ENCODE measurements around the gene TNFRSF12A. TPM values are rescaled to one million over a fixed set of nuclear protein-coding genes. Genes with fewer than 3 reads are reported as not detected.

TNFRSF12A gene
- polyA plus RNA-seq, 1 donor (not counting 4 experiments of a cell fraction or from before 2014, with no cell fraction given), result 147 TPM

- H3K4me2 ChIP-seq (ENCODE audit: control insufficient read depth, extremely low read depth, insufficient read depth, low read depth, low read length), result peak overlapping the region; percentile 62
- TF ChIP-seq EZH2 (IDR thresholded peaks at IDR 0.05; ENCODE audit: low read length), result no peak
Measured at GRCh38 chr16:3019594-3020246, 448 bp upstream of the TNFRSF12A start.

GRCh38 chr16:3020604-3021448 is 658 bp downstream of the TNFRSF12A start:
- dilution Hi-C loops (cut with MboI; ENCODE audit: extremely low pct_ligation_motif_present, low sequenced_read_pairs), result no loop called here
- TF ChIP-seq EZH2 (IDR thresholded peaks at IDR 0.05; ENCODE audit: low read length), result no peak
- no peak for TF ChIP-seq CTCF (optimal IDR thresholded peaks at IDR 0.05 in 1 of 3, IDR thresholded peaks at IDR 0.05 in 1 of 3, conservative IDR thresholded peaks at IDR 0.05 in 1 of 3; ENCODE audit: extremely low read depth in 1 of 3, insufficient read depth in 2 of 3, low read length in 3 of 3)

More at GRCh38 chr16:3019594-3020246, 448 bp upstream of the TNFRSF12A start:
- peak overlapping the region; percentile 10 for H3K27ac ChIP-seq (ENCODE audit: control insufficient read depth, insufficient read depth, low read length)
- H3K4me1 ChIP-seq (ENCODE audit: control insufficient read depth, extremely low read depth, insufficient read depth, low read length), result peaks cover 23% of the 10 kb centered on the region
- no peaks in the 10 kb centered on the region for H4K20me1 ChIP-seq (ENCODE audit: control insufficient read depth, extremely low read depth, insufficient read depth, low read length)
- no peak for DNase-seq (ENCODE audit: low read depth, low spot score)
- FAIRE-seq, result no peak
- dilution Hi-C loops (cut with MboI; ENCODE audit: extremely low pct_ligation_motif_present, low sequenced_read_pairs), result no loop called here
- peaks cover 4 to 14% of the 10 kb centered on the region in 2 experiments for H3K36me3 ChIP-seq (ENCODE audit: control insufficient read depth in 2 of 2, extremely low read depth in 1 of 2, insufficient read depth in 2 of 2, low read length in 2 of 2)
- no peaks in the 10 kb centered on the region for H3K9me3 ChIP-seq (ENCODE audit: control insufficient read depth, low read depth, low read length)
- H3K9ac ChIP-seq (ENCODE audit: control insufficient read depth, extremely low read depth, insufficient read depth, low read length), result peak overlapping the region; percentile 97
- H3K9me1 ChIP-seq (ENCODE audit: control insufficient read depth, extremely low read depth, insufficient read depth, low read length), result no peaks in the 10 kb centered on the region
- no peaks in the 10 kb centered on the region for H3K79me2 ChIP-seq (ENCODE audit: control insufficient read depth, insufficient read depth, low read length)
- peak overlapping the region; percentile 36 to 80 (median 57) for H3K4me3 ChIP-seq (ENCODE audit: control insufficient read depth in 2 of 3, extremely low read depth in 1 of 3, insufficient read depth in 2 of 3, low read depth in 1 of 3, low read length in 3 of 3)
- peak overlapping the region; percentile 83 for H2AFZ ChIP-seq (ENCODE audit: control insufficient read depth, low read length)
- no peaks in the 10 kb centered on the region for H3K27me3 ChIP-seq (ENCODE audit: control insufficient read depth, extremely low read depth, insufficient read depth, low read length)

More at GRCh38 chr16:3020604-3021448, 658 bp downstream of the TNFRSF12A start:
- Histone ChIP-seq H3K79me2 (ENCODE audit: control insufficient read depth, insufficient read depth, low read length) (no peaks in the 10 kb centered on the region), H4K20me1 (ENCODE audit: control insufficient read depth, extremely low read depth, insufficient read depth, low read length) (no peaks in the 10 kb centered on the region), H3K4me3 (ENCODE audit: control insufficient read depth in 2 of 3, extremely low read depth in 1 of 3, insufficient read depth in 2 of 3, low read depth in 1 of 3, low read length in 3 of 3) (peak overlapping the region; percentile 80 to 85 (median 84)), H3K27me3 (ENCODE audit: control insufficient read depth, extremely low read depth, insufficient read depth, low read length) (no peaks in the 10 kb centered on the region), H2AFZ (ENCODE audit: control insufficient read depth, low read length) (no peak overlapping the region), H3K9ac (ENCODE audit: control insufficient read depth, extremely low read depth, insufficient read depth, low read length) (peak overlapping the region; percentile 97), H3K4me1 (ENCODE audit: control insufficient read depth, extremely low read depth, insufficient read depth, low read length) (peaks cover 25% of the 10 kb centered on the region), H3K9me1 (ENCODE audit: control insufficient read depth, extremely low read depth, insufficient read depth, low read length) (no peaks in the 10 kb centered on the region), H3K36me3 (ENCODE audit: control insufficient read depth in 2 of 2, extremely low read depth in 1 of 2, insufficient read depth in 2 of 2, low read length in 2 of 2) (peaks cover 4 to 19% of the 10 kb centered on the region in 2 experiments), H3K27ac (ENCODE audit: control insufficient read depth, insufficient read depth, low read length) (peak overlapping the region; percentile 97), H3K4me2 (ENCODE audit: control insufficient read depth, extremely low read depth, insufficient read depth, low read depth, low read length) (peak overlapping the region; percentile 81), H3K9me3 (ENCODE audit: control insufficient read depth, low read depth, low read length) (no peaks in the 10 kb centered on the region)
- peak; percentile 79 for DNase-seq (ENCODE audit: low read depth, low spot score)
- peak; percentile 60 for FAIRE-seq
